GM18498 (cell line): ENCODE measurements around the gene CYREN.
"Not testable (repeated sequence)": the region's sequence is repeated elsewhere in the genome, so short reads cannot be mapped to it uniquely, and the experiment has no call there.

Experiments
- ATAC-seq: cut with Tn5 transposase; IDR thresholded peaks from one replicate; pipeline ENCODE4 v1.9.1; 2021; ENCODE audit warnings: mild to moderate bottlenecking, moderate library complexity; ENCODE audit not compliant: unreplicated experiment

Gene CYREN

DNA sequence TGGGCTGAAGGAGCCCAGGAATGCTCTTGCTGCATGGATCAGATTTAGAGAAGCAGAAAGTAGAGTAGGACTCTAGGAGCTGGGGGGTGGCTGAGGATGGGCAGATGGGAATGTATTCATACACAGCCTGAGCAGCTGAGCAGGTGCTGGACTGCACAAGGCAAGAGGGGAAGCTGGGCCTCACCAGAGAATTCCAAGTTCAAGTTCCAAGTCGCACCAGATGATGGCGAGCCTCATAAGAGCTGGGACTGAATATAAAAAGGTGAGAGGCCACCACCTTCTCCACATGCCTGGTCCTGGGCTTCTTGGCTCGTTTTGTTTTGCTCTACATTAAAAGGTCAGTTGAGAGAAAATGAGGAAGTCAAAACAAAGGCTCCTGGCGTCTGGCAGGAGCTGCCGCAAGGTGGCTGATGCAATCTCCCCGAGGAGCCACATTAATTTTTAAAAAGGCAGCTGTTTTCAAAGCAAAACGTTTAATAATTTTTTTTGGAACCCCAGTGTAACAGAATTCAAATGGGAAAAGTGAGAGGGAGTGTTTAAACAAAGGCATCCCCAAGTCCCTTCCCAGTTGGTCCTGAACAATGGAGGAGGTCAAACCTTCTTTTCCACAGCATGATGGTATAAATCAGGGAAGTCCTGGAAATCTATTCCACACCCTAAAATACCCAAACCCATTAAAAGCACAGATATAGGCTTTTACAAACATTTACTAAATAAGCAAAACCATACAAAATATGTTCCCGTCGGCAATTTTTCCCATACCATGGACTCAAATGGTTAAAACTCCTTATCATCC lies 9.5 kb downstream of the CYREN start:
- ATAC-seq, result no peak

- peak; percentile 49 for ATAC-seq
These were observed 10.2 kb downstream of the CYREN start for GRCh38 chr7:135160098-135160857.

DNA sequence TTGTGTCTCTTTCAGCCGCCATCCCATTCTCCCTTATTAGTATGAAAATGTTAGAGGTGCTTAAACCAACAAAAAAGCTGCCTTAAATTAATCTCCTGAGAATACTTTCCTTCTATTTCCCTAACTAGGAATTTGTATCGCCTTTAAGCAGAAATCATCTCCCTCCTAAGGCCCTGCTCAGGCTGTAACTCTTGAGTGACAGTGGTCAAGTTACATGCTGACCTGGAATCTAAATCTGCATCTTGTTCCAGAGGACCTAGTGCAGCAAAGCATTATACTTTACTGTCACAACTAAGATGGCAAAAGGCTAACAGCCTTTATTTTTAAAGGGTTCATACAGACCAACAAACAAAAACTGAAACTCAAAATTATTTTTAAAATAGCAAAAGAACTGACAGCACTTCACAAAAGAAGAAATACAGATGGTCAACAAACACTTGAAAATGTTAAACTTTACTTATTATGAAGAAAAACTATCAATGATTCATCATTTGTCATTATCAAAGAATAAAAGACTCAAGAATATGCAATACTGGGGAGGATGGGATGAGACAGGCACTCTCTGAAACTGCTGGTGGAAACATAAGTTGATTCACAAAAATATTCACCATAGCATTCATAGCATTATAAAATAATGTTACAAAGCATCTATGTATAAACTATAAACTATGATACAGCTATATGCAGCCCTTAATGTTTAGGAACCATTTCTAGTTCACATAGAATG lies 11.0 kb downstream of the CYREN start:
- no peak for ATAC-seq

GRCh38 chr7:135158874-135159273 lies 11.6 kb downstream of the CYREN start:
- ATAC-seq, result no peak

DNA sequence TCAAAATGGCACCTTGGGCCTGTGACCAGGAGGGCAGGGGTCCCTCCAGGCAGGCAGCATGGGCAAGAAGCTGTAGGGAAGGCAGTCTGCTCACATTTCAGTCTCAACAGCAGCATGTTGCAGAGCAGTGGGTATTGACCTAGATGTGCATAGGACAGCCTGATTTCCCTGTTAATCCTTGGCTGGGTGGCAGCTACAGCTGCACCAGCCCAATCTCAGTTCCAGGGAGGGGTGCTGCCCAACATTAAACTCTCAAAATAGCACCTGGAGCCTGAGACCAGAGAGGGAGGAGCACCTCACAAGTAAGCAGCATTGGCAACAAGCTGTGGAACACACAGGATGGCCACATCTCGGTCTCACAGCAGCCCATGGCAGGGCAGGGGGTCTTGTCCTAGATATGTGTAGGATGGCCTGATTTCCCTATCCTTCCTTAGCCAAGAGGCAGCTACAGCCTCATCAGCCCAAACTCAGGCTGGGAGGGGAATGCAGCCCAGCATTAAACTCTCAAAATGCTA lies 12.3 kb downstream of the CYREN start:
- ATAC-seq, result no peak

GRCh38 chr7:135156290-135156689 lies 14.2 kb downstream of the CYREN start:
- no peak for ATAC-seq

DNA sequence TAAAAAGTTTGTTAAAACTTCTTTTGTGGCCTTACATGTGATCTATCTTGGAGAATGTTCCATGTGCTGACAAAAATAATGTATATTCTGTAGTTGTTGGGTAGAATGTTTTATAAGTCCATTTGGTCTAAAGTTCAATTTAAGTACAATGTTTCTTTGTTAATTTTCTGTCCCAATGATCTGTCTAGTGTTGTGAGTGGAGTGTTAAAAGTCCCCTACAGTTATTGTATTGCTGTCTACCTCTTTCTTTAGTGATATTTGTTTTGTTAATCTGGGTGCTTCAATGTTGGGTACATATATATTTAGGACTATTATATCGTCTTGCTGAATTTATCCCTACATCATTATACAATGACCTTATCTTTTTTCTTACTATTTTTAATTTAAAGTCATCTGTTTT lies 15.8 kb downstream of the CYREN start:
- ATAC-seq, result no peak

- no peak for ATAC-seq
These were observed 18.1 kb downstream of the CYREN start for GRCh38 chr7:135152442-135152841.

DNA sequence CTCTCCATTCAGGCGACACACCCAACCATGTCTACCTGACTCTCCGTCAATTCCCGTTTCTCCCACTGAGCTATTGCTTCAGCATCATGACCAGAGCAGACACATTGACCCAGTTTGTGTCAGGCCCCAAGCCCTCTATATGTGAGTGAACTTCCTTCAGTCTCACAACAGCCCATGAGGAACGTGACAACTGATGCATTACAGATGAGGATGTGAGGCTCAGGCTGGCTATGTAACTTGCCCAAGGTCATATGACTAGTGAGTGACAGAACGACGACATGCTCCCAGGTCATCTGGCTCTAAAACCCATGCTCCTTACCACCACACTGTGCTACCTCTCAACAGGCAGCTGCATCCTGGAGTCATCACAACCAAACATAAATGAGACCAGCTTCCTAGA lies 19.0 kb downstream of the CYREN start:
- ATAC-seq, result no peak

DNA sequence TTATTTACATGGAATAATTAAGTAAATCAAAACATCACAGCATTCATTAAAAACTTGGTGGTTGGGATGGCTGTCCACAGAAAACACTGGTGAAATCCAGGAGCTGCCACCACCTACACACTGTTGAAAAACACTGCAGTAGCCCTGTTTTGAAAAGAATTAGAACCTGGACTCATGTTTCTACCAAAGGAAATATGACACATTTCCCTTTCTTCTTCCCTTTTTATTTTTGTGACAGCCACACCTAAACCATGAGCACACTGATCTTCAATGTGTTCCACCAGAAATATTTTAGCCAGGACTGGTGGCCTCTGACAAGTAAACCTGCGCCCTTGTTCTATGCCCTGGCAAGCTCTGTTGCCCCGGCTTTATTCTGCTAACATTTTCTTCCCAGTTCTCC lies 19.4 kb downstream of the CYREN start:
- ATAC-seq, result no peak

GRCh38 chr7:135150072-135150782 lies 20.3 kb downstream of the CYREN start:
- no peak for ATAC-seq

GRCh38 chr7:135147899-135148721 lies 22.4 kb downstream of the CYREN start, which contains the start of gene TMEM140:
TSS of gene TMEM140 (plus strand) at chr7:135148072. CDS start at chr7:135164442, 16,370 bp downstream.
- peak; percentile 74 for ATAC-seq

GRCh38 chr7:135147341-135147898 lies 23.1 kb downstream of the CYREN start:
- peak; percentile 18 for ATAC-seq

DNA sequence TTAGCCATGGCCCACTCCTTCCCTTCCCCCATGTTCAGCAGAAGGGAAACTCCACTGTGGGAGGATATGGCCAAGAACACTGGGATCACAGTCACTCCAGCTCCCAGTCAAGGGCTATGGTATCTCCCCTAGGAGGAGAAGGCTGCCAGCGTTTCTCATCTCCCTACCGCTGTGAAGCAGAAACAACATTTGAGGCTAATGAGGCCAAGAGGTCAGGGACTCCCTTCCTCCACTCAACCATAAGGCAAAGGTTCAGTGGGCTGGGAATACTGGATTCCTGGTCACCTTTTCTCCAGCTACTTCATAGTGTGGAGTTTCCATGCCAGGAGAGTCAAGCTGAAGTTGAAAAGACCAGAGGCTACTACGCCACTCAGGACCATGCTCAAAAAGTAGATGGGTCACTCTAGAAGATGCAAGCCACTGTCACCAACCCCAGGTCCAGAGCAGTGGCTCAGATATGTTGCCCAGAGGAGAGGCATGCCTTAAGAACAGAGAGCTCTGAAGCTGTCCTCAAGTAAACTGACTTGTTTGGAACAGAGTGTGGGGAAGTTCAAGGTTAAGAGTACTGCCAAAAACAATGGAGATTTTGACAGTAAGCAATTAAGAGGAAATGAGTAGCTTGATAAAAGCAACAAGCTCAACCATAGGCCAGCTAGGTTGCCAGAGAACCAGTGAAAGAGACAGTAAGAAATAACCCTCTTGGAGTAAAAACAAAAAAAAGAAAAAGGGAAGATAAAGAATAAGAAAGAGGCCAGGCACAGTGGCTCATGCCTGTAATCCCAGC lies 26.4 kb downstream of the CYREN start:
- no peak for ATAC-seq

GRCh38 chr7:135129579-135129978 lies 40.9 kb downstream of the CYREN start:
- ATAC-seq, result no peak

DNA sequence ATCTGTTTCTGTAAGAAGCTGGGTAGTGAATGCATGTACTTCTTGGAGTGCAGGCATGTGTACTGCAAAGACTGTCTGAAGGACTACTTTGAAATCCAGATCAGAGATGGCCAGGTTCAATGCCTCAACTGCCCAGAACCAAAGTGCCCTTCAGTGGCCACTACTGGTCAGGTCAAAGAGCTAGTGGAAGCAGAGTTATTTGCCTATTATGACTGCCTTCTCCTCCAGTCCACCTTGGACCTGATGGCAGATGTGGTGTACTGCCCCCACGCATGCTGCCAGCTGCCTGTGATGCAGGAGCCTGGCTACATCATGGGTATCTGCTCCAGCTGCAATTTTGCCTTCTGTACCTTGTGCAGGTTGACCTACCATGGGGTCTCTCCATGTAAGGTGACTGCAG lies 41.6 kb downstream of the CYREN start:
- no peak for ATAC-seq

DNA sequence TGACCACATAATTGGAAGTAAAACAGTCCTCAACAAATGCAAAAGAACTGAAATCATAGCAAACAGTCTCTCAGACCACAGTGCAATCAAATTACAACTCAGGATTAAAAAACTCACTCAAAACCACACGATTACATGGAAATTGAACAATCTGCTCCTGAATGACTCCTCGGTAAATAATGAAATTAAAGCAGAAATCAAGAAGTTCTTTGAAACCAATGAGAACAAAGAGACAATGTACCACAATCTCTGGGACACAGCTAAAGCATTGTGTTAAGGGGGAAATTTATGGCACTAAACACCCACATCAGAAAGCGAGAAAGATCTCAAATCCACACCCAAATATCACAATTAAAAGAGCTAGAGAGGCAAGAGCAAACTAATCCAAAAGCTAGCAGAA lies 45.9 kb downstream of the CYREN start:
- ATAC-seq, result not testable (repeated sequence)

DNA sequence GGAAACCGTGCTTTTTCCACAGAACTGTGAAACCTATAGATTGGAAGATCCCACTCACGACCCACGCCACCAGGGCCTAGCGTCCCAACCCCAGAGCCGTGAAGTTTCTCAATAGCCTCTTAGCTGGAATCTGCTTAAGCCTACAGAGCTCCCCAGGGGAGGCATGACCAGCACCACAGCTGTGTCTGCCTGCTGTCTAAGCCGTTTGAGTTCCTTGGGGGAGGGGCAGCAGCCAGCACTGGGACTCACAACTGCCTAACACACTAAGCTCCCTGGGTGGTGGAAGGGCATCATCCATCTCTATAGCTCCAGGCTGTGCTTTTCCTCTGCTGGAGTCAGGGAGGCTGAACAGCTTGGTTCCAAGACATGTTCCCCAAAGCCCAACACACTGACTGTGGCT lies 48.6 kb downstream of the CYREN start:
- ATAC-seq, result no peak

DNA sequence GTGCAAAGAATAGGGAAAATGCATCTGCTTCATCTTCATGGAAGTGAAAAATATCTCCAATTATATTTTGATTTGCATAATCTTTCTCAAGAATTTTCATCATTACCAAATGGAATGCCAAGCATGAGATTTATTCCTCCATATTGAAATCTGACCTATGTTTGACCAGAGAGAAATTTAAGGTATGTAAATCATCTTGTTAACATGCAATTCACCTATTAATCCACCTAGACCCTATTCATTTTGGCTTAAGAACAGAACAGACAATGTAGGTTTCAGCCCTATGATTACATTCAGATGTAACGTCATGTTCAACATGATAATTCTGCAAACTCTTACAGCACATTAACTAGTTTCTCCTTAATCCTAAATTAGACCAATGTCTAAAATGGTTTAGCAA lies 53.4 kb downstream of the CYREN start:
- no peak for ATAC-seq
